ENCODE measurements around the gene DYNC2H1.

DYNC2H1 gene

DNA sequence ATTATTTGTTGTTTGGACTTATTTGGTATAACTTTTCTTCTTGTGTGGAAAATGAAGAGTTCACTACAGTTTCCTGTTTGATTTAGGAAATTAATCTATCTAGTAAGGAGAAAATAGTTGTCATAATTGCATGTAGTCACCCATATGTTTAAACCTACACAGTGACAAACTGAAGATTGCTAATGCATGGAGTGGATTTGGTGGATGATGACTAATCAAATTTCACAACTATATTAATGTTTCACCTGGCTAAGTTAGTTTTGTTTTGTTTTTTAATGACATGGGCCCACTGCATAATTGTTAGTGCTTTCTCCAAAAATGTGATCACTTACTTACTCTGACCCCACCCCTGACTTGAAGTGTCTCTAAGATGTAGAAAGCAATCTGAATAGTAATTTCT, 170.6 kb downstream of the DYNC2H1 start:
- DNase-seq (ENCODE audit: low read depth) = no peak

GRCh38 chr11:103281301-103281700, 172.1 kb downstream of the DYNC2H1 start:
- DNase-seq (ENCODE audit: low read depth) = peak; percentile 7

DNA sequence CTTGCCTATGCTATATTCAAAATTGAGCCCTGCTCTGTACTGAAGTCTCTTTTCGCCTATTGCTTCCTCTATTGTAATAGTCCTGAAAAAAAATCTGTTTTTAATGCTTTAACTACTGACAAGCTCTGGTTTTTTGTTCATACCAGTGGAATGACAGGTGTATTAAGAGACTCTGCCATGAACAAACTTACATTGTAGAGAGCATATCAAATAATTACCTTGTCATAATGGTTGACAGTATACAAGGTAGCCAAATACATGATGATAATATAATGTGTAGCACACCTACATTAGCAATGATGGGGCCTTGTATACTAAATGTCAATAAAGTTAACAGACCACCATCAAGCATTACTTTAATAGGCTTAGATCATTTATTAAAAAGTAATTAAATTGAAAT, 175.0 kb downstream of the DYNC2H1 start:
- DNase-seq (ENCODE audit: low read depth) = no peak

DNA sequence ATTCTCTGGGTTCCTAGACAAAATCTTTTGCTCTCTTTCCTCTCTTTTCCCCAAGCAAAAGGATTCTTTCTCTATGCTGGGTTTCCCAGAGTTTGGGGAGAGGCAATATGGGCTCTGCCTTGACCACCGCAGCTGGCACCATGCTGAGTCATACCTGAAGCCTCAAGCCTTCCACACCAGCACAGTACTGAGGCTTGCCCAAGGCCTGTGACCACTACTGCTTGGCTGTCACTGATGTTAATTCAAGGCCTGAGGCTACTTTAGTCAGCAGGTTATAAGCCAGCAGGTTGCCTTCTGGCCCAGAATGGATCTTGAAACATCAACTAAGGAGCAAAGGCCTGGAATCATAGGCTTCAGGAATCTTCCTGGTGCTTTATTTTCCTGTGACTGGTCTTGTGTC, 185.3 kb downstream of the DYNC2H1 start:
- DNase-seq (ENCODE audit: low read depth) = peak; percentile 27

DNA sequence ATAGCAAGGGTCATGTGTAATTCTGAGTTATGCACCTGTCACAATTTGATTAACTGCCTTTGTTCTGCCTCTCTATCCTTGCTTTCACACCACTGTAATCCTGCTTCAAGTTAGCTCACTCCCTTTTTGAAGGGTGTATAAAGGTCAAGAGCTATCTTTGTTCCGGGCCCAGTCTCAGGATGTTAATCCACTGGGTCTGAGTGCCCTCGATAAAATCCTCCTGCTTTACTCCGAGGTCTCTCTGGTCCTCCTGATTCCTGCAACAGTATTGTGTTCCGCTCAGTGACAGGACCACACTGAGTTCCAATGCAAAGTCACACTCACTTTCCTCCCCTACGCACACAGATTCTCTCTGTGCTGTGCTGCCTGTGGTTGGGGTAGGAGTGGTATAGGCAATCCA, 186.5 kb downstream of the DYNC2H1 start:
- no peak for DNase-seq (ENCODE audit: low read depth)

GRCh38 chr11:103297900-103298299, 188.7 kb downstream of the DYNC2H1 start:
- DNase-seq (ENCODE audit: low read depth) = peak; percentile 6

DNA sequence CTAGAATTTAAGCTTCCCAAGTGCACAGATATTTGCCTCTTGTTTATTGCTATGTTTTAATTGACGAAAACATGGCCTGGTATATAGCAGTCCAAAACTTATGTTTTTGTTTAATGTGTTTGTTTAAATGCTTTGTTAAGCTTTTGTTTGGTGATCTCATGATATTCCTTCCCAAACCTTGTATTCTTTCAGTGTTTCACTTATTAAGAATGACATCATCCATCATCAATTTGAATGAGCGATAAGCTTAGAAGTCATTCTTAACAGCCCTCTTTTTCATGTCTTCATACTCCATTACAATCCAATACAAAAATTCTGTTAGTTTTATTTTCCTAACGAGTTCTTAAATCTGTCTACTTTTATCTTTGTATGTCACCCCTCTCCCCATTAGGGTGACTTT, 206.0 kb downstream of the DYNC2H1 start:
- no peak for DNase-seq (ENCODE audit: low read depth)

DNA sequence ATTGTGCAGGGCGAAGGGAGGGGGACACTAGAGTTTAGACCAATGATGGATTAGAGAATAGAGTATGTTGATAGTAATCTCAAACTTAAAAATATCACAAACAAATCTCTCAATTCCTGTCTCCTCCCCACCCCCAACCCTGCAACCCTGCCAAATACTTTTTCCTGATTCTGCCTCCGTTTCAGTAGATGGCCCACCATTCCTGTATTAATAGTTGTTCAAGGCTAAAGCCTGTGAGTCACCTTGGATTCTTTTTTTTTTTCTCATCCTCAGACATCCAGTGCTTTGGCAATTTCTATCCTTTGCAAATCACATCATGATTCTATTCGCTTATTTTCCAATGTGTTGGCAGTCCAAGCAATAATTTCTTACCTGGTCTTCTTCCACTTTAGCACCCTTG, 207.9 kb downstream of the DYNC2H1 start:
- DNase-seq (ENCODE audit: low read depth) = peak; percentile 31

DNA sequence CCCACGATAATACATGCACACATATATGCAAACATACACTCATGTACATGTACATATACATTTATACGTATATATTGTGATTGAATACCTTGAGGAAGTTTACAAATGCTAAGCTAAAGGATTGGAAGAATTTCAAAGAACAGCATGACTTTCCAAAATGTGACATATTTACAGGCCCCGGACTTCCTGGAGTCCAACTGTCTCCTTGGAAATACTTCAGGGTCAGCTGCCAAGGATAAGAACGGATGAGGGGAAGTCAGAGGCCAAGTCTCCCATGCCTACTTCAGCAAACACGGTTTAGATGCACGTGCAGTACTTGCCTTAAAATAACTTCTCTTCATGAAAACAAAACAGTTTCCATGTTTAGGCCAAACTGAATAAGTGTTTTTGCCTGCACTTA, 213.6 kb downstream of the DYNC2H1 start:
- peak; percentile 19 for DNase-seq (ENCODE audit: low read depth)

- DNase-seq (ENCODE audit: low read depth) = no peak
Observed at GRCh38 chr11:103325686-103326069, 216.5 kb downstream of the DYNC2H1 start.

GRCh38 chr11:103326070-103326794, 217.0 kb downstream of the DYNC2H1 start:
- DNase-seq (ENCODE audit: low read depth) = peak; percentile 86

DNA sequence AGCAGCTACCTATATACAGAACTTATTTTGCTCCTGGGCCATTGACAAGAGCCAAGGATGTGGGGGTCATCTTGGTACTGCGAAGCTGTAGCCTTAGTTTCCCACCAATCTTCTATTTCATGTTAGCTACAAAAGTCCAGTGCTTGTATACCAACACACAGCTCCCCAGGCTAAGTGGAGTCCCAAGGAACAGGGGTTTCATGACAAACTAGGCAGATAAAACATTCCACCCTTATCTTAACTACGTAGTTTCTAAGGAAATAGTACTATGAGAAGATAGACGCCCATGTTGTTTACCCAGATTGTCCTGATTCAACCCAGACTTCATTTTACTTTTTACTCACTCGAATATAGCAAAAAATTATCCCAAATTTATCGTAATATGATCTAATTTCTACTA, 218.5 kb downstream of the DYNC2H1 start:
- no peak for DNase-seq (ENCODE audit: low read depth)

DNA sequence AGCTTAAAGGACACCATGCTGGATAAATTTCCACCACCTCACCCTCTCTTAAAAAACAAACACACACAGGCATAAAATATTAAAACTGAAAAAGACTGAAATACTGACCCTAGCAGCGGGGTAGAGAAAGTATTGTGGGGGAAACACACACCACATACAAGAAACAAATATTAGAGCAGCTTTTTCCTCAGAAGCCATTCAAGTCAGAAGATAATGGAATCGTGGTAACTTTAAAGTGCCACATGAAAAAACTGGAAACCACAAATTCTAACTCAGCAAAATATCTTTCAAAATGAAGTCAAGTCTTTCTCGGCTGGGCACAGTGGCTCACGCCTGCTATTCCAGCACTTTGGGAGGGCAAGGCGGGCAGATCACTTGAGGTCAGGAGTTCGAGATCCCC, 223.2 kb downstream of the DYNC2H1 start:
- DNase-seq (ENCODE audit: low read depth) = no peak

GRCh38 chr11:103338621-103339484, 229.6 kb downstream of the DYNC2H1 start:
- DNase-seq (ENCODE audit: low read depth) = peak; percentile 70

GRCh38 chr11:103339485-103339857, 230.2 kb downstream of the DYNC2H1 start:
- no peak for DNase-seq (ENCODE audit: low read depth)

DNA sequence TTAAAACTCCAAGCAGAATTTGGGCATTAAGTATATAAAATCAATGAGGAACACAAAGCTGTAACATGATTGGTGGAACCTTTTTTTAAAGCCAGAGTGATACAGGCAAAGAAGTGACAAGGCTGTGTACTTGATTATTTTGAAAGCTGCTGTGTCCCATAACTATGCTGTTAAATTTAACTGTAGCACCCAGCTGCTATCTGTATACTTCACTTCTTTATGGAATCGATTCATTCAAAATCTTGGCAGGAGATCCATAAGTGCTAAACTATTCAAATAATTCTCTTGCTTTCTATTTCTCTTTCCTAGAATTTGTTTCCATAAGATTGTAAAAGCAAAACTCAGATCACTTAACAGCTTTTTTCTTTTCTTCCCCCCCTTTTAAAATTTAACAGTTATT, 231.7 kb downstream of the DYNC2H1 start:
- no peak for DNase-seq (ENCODE audit: low read depth)

GRCh38 chr11:103344886-103345285, 235.7 kb downstream of the DYNC2H1 start:
- no peak for DNase-seq (ENCODE audit: low read depth)

GRCh38 chr11:103349595-103349994, 240.4 kb downstream of the DYNC2H1 start:
- DNase-seq (ENCODE audit: low read depth) = no peak

- no peak for DNase-seq (ENCODE audit: low read depth)
Observed at GRCh38 chr11:103354656-103355055, 245.4 kb downstream of the DYNC2H1 start.

- peak; percentile 68 for DNase-seq (ENCODE audit: low read depth)
Observed at GRCh38 chr11:103358251-103358650, 249.0 kb downstream of the DYNC2H1 start.

GRCh38 chr11:103359216-103359615, 250.0 kb downstream of the DYNC2H1 start:
- peak; percentile 79 for DNase-seq (ENCODE audit: low read depth)

GRCh38 chr11:103364687-103365086, 255.5 kb downstream of the DYNC2H1 start:
- DNase-seq (ENCODE audit: low read depth) = peak; percentile 7

DNA sequence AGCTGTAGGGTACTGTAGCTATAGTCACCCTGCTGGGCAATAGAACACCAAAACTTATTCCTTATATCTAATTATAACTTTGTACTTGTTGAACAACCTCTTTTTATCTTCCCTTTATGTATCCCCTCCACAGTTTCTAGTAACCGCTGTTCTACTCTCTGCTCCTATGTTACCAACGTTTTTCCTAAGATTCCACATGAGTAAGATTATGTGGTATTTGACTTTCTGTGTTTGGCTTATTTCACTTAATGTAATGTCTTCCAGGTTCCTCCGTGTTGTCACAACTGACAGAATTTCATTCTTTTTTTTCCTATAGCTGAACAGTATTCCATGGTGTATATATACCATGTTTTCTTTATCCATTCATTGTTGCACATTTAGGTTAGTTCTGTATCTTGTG, 258.4 kb downstream of the DYNC2H1 start:
- peak; percentile 58 for DNase-seq (ENCODE audit: low read depth)

Measured in EH (cell line).